ENCODE results near the gene GTF2IRD1. TPM values are rescaled to one million over a fixed set of nuclear protein-coding genes. Genes with fewer than 3 reads are reported as not detected.

Gene GTF2IRD1
- total and polyA plus RNA-seq, 3 donors from 2014 or later, result 15.1 to 24.7 (median 22.4) TPM

DNA sequence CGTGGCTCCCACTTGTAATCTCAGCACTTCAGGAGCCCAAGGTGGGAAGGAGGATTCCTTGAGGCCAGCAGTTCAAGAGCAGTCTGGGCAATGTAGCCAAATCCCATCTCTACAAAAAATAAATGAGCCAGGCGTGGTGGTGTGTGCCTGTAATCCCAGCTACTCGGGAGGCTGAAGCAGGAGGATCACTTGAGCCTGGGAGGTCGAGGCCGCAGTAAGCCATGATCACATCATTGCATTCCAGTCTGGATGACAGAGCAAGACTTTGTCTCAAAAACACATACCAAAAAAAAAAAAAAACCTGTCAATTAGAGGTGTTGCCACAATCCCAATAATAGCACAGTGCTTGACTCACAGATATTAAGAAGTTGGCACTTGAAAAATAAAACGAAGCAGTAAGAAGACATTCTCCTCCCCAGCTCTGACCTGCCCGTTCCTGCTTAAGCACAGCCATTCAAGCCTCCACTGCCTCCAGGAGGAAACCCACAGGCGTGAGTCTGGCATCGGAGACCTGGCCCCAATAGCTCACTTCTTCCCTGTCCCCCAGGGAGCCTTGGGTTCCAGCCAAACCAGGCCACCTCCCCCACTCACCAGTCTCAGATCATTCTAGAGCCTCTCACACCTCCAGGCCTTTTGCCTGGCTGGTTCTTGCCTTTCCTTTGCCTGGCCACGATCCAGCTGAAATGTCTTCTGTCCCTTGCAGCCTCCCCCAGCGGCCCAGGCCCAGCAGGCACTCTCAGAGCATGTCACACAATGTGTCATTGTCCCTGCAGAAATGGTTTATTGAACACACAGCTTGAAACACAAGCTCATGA lies 158.5 kb downstream of the GTF2IRD1 start:
- intact Hi-C loops (cut with DNase I; ENCODE audit: low total_unique reads), result no loop called here
- WGBS, 2 donors, result 54 to 69% methylated on average over 11 of the region's 11 CpGs
- no peaks in the 10 kb centered on the region for H3K27me3 ChIP-seq
- no peak for TF ChIP-seq POLR2A (IDR thresholded peaks at IDR 0.05)
- TF ChIP-seq, protein P1, sequence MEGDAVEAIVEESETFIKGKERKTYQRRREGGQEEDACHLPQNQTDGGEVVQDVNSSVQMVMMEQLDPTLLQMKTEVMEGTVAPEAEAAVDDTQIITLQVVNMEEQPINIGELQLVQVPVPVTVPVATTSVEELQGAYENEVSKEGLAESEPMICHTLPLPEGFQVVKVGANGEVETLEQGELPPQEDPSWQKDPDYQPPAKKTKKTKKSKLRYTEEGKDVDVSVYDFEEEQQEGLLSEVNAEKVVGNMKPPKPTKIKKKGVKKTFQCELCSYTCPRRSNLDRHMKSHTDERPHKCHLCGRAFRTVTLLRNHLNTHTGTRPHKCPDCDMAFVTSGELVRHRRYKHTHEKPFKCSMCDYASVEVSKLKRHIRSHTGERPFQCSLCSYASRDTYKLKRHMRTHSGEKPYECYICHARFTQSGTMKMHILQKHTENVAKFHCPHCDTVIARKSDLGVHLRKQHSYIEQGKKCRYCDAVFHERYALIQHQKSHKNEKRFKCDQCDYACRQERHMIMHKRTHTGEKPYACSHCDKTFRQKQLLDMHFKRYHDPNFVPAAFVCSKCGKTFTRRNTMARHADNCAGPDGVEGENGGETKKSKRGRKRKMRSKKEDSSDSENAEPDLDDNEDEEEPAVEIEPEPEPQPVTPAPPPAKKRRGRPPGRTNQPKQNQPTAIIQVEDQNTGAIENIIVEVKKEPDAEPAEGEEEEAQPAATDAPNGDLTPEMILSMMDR (IDR thresholded peaks at IDR 0.05), result no peak
- no peak overlapping the region for H3K27ac ChIP-seq
- no peaks in the 10 kb centered on the region for H3K36me3 ChIP-seq (ENCODE audit: low read depth, missing control alignments)
- no peak overlapping the region for H3K4me3 ChIP-seq
- H3K4me1 ChIP-seq, result no peaks in the 10 kb centered on the region
- peak; percentile 83 for DNase-seq
- no peaks in the 10 kb centered on the region for H3K9me3 ChIP-seq

DNA sequence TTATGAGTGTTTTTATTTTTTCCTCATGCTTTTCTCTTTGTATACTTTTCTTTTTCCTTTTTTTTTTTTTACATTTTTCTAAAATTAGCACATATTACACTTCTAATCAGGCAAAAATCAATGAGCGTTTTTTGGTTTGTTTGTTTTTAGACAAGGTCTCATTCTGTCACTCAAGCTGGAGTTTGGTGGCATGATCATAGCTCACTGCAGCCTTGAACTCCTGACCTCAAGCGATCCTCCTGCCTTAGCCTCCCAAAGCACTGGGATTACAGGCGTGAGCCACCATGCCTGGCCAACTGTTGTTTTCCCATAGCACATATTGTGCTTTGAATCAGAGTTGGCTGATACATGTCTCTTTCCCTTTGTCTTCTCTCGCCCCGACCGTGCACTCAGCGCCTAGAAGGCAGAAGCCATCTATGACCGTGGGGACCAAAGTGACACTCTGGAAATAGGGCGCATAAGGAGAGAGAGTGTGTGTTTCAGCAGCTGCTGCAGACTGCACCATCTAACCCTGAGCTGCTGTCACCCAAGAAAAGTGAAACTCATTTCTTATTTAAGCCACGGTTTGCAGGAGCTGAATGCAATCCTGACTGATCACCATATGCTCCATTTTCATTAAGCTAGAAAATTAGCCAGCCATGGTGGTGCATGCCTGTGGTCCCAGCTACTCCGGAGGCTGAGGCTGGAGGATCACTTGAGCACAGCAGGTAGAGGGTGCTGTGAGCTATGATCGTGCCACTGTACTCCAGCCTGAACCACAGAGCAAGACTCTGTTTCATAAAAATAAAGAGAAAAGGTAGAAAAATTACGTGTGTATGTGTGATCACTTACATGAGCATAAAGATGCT lies 162.5 kb downstream of the GTF2IRD1 start:
- Histone ChIP-seq H3K27me3 (no peaks in the 10 kb centered on the region), H3K36me3 (ENCODE audit: low read depth, missing control alignments) (no peaks in the 10 kb centered on the region), H3K4me1 (no peaks in the 10 kb centered on the region), H3K4me3 (no peak overlapping the region), H3K9me3 (no peaks in the 10 kb centered on the region), H3K27ac (no peak overlapping the region)
- intact Hi-C loops (cut with DNase I; ENCODE audit: low total_unique reads), result no loop called here
- no peak for DNase-seq
- 91 to 94% methylated on average over 13 of the region's 13 CpGs for WGBS, 2 donors
- TF ChIP-seq, protein P1 (IDR thresholded peaks at IDR 0.05), result no peak
- no peak for TF ChIP-seq POLR2A (IDR thresholded peaks at IDR 0.05)

DNA sequence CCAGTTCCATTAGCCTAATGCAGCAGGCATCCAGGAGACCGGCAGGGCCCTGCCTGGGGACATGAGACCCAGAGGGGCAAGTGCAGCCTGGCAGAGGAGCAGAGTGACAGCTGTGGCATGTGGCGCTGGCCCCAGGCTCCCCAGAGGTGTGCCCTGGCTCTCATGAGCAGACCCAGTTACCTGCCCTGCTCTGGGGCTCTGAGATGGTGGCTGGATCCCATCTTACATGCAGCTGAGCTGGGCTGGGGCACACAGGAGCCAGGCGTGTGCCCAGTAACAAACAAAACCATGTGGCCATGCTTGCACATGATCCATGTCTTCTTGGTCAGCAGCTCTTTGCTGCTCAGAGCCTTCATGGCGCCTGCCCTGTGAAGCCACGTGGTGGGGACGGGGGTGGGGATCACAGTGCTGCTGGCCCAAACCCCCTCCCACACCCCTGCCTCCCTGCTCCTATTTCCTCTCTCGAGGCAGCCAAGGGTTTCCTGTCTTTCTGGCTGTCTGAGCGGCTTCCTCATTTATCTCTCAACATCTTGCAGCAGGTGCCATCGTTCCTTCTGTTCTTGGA lies 163.6 kb downstream of the GTF2IRD1 start:
- H3K4me3 ChIP-seq, result no peak overlapping the region
- DNase-seq, result no peak
- 66 to 71% methylated on average over 4 to 9 of the region's 9 CpGs for WGBS, 2 donors

DNA sequence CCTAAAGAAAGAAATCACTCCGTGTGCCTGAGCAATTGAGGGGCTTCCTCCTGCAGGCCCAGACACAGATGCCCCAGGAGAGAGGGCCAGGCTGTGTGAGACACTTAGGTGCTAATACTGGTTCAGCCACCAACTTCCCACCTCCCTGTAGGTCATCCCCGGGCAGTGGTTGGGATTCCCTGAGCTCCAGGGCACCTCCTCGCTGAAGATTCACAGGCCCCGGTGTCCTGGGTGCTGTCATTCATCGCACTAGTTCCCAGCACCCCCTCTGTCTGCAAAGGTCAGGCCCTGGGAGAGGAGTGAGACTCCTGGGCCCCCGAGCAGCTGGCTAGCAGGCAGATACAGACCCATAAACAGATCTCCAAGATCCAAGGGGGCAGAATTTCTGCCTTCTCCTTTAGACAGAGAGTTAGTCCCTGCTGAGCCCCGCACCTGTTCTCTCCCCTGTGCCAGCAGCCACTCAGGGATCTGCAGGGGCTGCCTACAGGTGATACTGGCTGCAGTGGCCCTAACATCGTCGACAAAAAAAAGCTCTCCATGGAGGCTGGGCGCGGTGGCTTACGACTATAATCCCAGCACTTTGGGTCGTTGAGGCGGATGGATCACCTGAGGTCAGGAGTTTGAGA lies 165.6 kb downstream of the GTF2IRD1 start:
- H3K4me1 ChIP-seq, result no peaks in the 10 kb centered on the region
- no peak overlapping the region for H3K27ac ChIP-seq
- H3K4me3 ChIP-seq, result no peak overlapping the region
- intact Hi-C loops (cut with DNase I; ENCODE audit: low total_unique reads), result no loop called here
- 73 to 86% methylated on average over 10 to 14 of the region's 14 CpGs for WGBS, 2 donors
- TF ChIP-seq POLR2A (IDR thresholded peaks at IDR 0.05), result no peak
- TF ChIP-seq, protein P1 (IDR thresholded peaks at IDR 0.05), result no peak
- no peaks in the 10 kb centered on the region for H3K9me3 ChIP-seq
- no peaks in the 10 kb centered on the region for H3K27me3 ChIP-seq
- no peaks in the 10 kb centered on the region for H3K36me3 ChIP-seq (ENCODE audit: low read depth, missing control alignments)
- DNase-seq, result no peak

More for the DNA sequence above, 163.6 kb downstream of the GTF2IRD1 start:
- Histone ChIP-seq H3K4me1 (no peaks in the 10 kb centered on the region), H3K27me3 (no peaks in the 10 kb centered on the region), H3K9me3 (no peaks in the 10 kb centered on the region), H3K36me3 (ENCODE audit: low read depth, missing control alignments) (no peaks in the 10 kb centered on the region), H3K27ac (no peak overlapping the region)
- TF ChIP-seq, protein P1 (IDR thresholded peaks at IDR 0.05), result no peak
- intact Hi-C loops (cut with DNase I; ENCODE audit: low total_unique reads), result no loop called here

All from testis (tissue), 3 donors.